Spleen (tissue), 11 donors: ENCODE data around the gene ADGRA1. TPM values are rescaled to one million over a fixed set of nuclear protein-coding genes. Genes with fewer than 3 reads are reported as not detected.

Experiments
- DNase-seq: peaks from one replicate; pipeline ENCODE4 v3.0.0-alpha.2; 2020
- H3K27ac ChIP-seq, 8 donors: fragments of 200-600 bp; sonication (generic) in 7 of 8; 1 replicate in 4 of 8; 2 replicates in 4 of 8; pipeline versions ENCODE4 v1.5.0 to v1.8.0; 2016 to 2021; ENCODE audit warnings: inconsistent platforms in 4 of 8, mild to moderate bottlenecking in 4 of 8, moderate library complexity in 1 of 8
- H3K27me3 ChIP-seq, 7 donors: fragments of 200-600 bp; sonication (generic) in 6 of 7; replicated peaks in 1 of 7; 1 replicate in 4 of 7; 2 replicates in 3 of 7; pipeline versions ENCODE4 v1.5.0 to v1.8.0; 2016 to 2021; ENCODE audit warnings: inconsistent platforms in 3 of 7, mild to moderate bottlenecking in 1 of 7
- H3K36me3 ChIP-seq, 6 donors: fragments of 200-600 bp; sonication (generic) in 5 of 6; 1 replicate in 4 of 6; 2 replicates in 2 of 6; pipeline versions ENCODE4 v1.5.0 to v1.8.0; 2016 to 2021; ENCODE audit warnings: inconsistent platforms in 2 of 6
- H3K4me1 ChIP-seq, 6 donors: fragments of 200-600 bp; sonication (generic) in 5 of 6; 1 replicate in 3 of 6; 2 replicates in 3 of 6; pipeline versions ENCODE4 v1.5.0 to v1.8.0; 2016 to 2021; ENCODE audit warnings: inconsistent platforms in 3 of 6
- H3K4me3 ChIP-seq, 8 donors: fragments of 200-600 bp; sonication (generic) in 7 of 8; 1 replicate in 4 of 8; 2 replicates in 4 of 8; pipeline versions ENCODE4 v1.5.0 to v1.8.0; 2016 to 2021; ENCODE audit warnings: inconsistent platforms in 4 of 8, mild to moderate bottlenecking in 4 of 8, moderate library complexity in 2 of 8
- H3K9me3 ChIP-seq, 8 donors: fragments of 200-600 bp; sonication (generic) in 7 of 8; 1 replicate in 4 of 8; 2 replicates in 4 of 8; pipeline versions ENCODE4 v1.5.0 to v1.8.0; 2016 to 2021; ENCODE audit warnings: inconsistent platforms in 4 of 8
- CTCF ChIP-seq, 11 experiments: fragments of 200-600 bp in 7 of 11; fragments of 450-650 bp in 4 of 11; sonication (generic) in 4 of 11; IDR thresholded peaks in 8 of 11; conservative IDR thresholded peaks in 3 of 11; 1 replicate in 7 of 11; 2 replicates in 4 of 11; pipeline versions ENCODE4 v1.4.0 to v1.8.0; 2016 to 2021; ENCODE audit warnings: antibody characterized with exemption in 11 of 11, inconsistent platforms in 4 of 11, mild to moderate bottlenecking in 1 of 11
- POLR2A ChIP-seq, 3 donors: fragments of 450-650 bp; IDR thresholded peaks; one replicate each; pipeline ENCODE4 v1.5.1; 2017; ENCODE audit warnings: antibody characterized with exemption in 3 of 3, mild to moderate bottlenecking in 1 of 3
- POLR2AphosphoS5 ChIP-seq, 3 donors: sonication (generic); formaldehyde crosslinking; IDR thresholded peaks; one replicate each; pipeline ENCODE4 v1.5.1; 2017; ENCODE audit warnings: antibody characterized with exemption in 3 of 3
- WGBS, 5 donors: extraction: QIAGEN DNeasy Blood & Tissue Kit in 3 of 5; methylation state at CpG; one replicate each; pipeline versions ENCODE4 v1.1.5 to v1.1.7; 2013 to 2018; 5-methylcytosine and 5-hydroxymethylcytosine counted together
- intact Hi-C: fragments of 100-400 bp; cut with DNase I; formaldehyde crosslinking; loops from one replicate; pipeline ENCODE4 v1.15.0; 2023; ENCODE audit warnings: low total_unique reads
- polyA plus RNA-seq, 3 donors: library from polyadenylated mRNA; stranded (reverse); fragments of 200-250 nt; gene quantifications; one replicate each; pipeline ENCODE4 v1.2.1, GENCODE V29; 2013
- total RNA-seq, 7 donors: library from RNA; depleted of rRNA in 3 of 7; stranded (reverse); fragments of >200 nt in 3 of 7; fragmentation: NEBNext Ultra II Directional in 4 of 7; extraction: Animal tissue kit (Norgen Biotek cat#: 25700) in 4 of 7; gene quantifications; one replicate each; pipeline versions ENCODE4 v1.1.0 to v1.2.1, GENCODE V29; 2016 to 2021
- donor health status: healthy with polysubstance abuse.
- donor health status: DM: no; HTN: no; CAD: no; lungs with moderate emphysema.
- donor health status: DM: no; HTN: no; CAD: no.
- donor health status: Bipolar disorder and iron deficiency.
- donor health status: healthy.
- donor health status: DM: no; HTN: no; CAD: no.
- donor health status: DM: yes; HTN: yes; CAD: no.

ADGRA1 gene
- total and polyA plus RNA-seq, 10 donors: 0.02 to 0.34 (median 0.19) TPM; not detected in 6

DNA sequence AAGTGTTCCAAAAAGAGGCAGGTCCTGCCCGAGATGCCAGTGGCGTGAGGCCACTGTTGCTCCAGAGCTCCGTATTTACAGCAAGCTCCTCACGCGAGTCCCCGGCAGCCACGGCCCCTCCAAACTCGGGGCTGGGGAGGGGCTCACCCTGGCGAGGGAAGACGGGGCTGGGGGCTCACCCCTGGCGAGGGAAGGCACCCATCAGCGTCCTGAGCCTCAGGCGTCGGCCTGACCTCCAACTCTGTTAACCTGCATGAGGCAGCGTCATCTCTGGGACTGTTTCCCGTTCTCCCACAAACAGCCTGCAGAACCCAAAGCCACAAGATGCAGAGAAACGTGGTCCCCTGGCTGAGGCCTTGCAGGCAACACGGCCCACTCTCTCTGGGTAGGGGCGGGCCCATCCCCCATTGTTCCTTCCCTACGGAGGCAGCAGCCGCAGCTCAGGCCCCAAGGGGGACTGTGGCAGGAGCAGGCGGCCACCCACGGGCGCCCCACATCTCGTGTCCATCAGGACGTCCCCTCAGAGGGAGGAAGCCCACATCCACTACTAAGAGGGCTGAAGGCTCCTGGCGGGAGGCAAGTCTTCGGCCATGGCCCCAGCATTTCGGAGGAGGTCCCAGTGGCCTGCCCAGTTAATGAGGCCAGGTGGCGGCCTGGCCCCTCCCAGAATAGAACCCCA, 4.2 kb upstream of the ADGRA1 start:
- H3K4me1 ChIP-seq: peaks cover 0 to 16% (median 10%) of the 10 kb centered on the region in 6 donors
- H3K27me3 ChIP-seq: peaks cover 2 to 84% (median 45%) of the 10 kb centered on the region in 7 donors
- H3K36me3 ChIP-seq: no peaks in the 10 kb centered on the region
- no peaks in the 10 kb centered on the region for H3K9me3 ChIP-seq
- H3K27ac ChIP-seq: no peak overlapping the region
- no peak overlapping the region for H3K4me3 ChIP-seq
- intact Hi-C loops: no loop called here
- TF ChIP-seq POLR2A (IDR thresholded peaks at IDR 0.05) (no peak), POLR2AphosphoS5 (IDR thresholded peaks at IDR 0.05) (no peak), CTCF (IDR thresholded peaks at IDR 0.05 in 8 of 11, conservative IDR thresholded peaks at IDR 0.05 in 3 of 11) (no peak)
- DNase-seq: no peak
- 68 to 85% (median 76%) methylated on average over 8 to 30 of the region's 30 CpGs for WGBS, 5 donors

- no peak for DNase-seq
- Histone ChIP-seq H3K4me1 (peaks cover 0 to 18% (median 10%) of the 10 kb centered on the region in 6 donors), H3K9me3 (no peaks in the 10 kb centered on the region), H3K27me3 (peaks cover 2 to 93% (median 54%) of the 10 kb centered on the region in 7 donors), H3K27ac (no peak overlapping the region), H3K4me3 (no peak overlapping the region), H3K36me3 (no peaks in the 10 kb centered on the region)
- TF ChIP-seq CTCF (IDR thresholded peaks at IDR 0.05 in 8 of 11, conservative IDR thresholded peaks at IDR 0.05 in 3 of 11) (no peak), POLR2AphosphoS5 (IDR thresholded peaks at IDR 0.05) (no peak), POLR2A (IDR thresholded peaks at IDR 0.05) (no peak)
- intact Hi-C loops: no loop called here
- 85 to 88% (median 87%) methylated on average over 17 of the region's 17 CpGs for WGBS, 5 donors
Observed at GRCh38 chr10:133084491-133084890, 3.2 kb upstream of the ADGRA1 start.

GRCh38 chr10:133085251-133086125, 2.2 kb upstream of the ADGRA1 start:
- H3K9me3 ChIP-seq: no peaks in the 10 kb centered on the region
- no peak overlapping the region for H3K4me3 ChIP-seq
- intact Hi-C loops: no loop called here
- TF ChIP-seq POLR2AphosphoS5 (IDR thresholded peaks at IDR 0.05) (no peak), CTCF (IDR thresholded peaks at IDR 0.05 in 8 of 11, conservative IDR thresholded peaks at IDR 0.05 in 3 of 11) (peak in 1 of 11 experiments; percentile 11)
- no peak for DNase-seq
- no peak overlapping the region for H3K27ac ChIP-seq
- 68 to 80% (median 69%) methylated on average over 16 to 32 of the region's 32 CpGs for WGBS, 5 donors
- H3K36me3 ChIP-seq: no peaks in the 10 kb centered on the region
- H3K27me3 ChIP-seq: peaks cover 2 to 96% (median 60%) of the 10 kb centered on the region in 7 donors
- H3K4me1 ChIP-seq: peaks cover 0 to 18% (median 10%) of the 10 kb centered on the region in 6 donors

DNA sequence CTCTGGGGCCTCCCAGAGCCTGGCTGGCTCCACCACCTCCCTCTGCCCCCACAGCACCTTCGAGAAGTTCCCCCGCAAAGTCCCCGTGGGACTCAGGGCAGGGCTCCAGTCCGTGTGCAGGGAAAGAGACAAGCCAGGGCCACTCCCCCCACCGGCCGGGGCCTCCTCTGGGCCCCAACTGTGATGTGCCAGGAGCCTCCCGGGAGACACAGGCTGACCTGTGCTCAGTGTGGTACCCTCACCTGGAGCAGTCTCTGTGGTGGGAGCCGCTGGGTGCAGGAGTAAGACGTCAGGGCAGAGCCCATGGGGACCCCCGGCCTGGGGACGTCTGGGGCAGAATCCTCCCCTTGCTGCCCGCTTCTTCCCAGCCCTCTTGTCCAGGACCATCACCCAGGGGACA, 1.5 kb upstream of the ADGRA1 start:
- Histone ChIP-seq H3K27ac (no peak overlapping the region), H3K27me3 (peaks cover 2 to 100% (median 60%) of the 10 kb centered on the region in 7 donors), H3K36me3 (no peaks in the 10 kb centered on the region), H3K4me1 (peaks cover 0 to 18% (median 10%) of the 10 kb centered on the region in 6 donors), H3K4me3 (no peak overlapping the region), H3K9me3 (no peaks in the 10 kb centered on the region)
- no peak for DNase-seq
- TF ChIP-seq POLR2A (IDR thresholded peaks at IDR 0.05): no peak
- no peak for TF ChIP-seq CTCF (IDR thresholded peaks at IDR 0.05 in 8 of 11, conservative IDR thresholded peaks at IDR 0.05 in 3 of 11)
- no peak for TF ChIP-seq POLR2AphosphoS5 (IDR thresholded peaks at IDR 0.05)
- intact Hi-C loops: no loop called here
- 48 to 66% (median 62%) methylated on average over 7 to 12 of the region's 12 CpGs for WGBS, 5 donors
